ENCODE results near the gene MGAT4D. TPM values are rescaled to one million over a fixed set of nuclear protein-coding genes. Genes with fewer than 3 reads are reported as not detected.

MGAT4D gene
- total RNA-seq, 1 experiment from 2014 or later, result not detected

GRCh38 chr4:140483445-140483844 is 14.6 kb downstream of the MGAT4D start:
- no TSS peak for BruUV-seq (replicated peaks)
- no peaks in the 10 kb centered on the region for H3K36me3 Mint-ChIP-seq (ENCODE audit: insufficient read depth, unreplicated experiment)
- no peaks in the 10 kb centered on the region for H3K4me1 Mint-ChIP-seq (ENCODE audit: insufficient read depth, unreplicated experiment)
- peaks cover 15% of the 10 kb centered on the region for H3K9me3 Mint-ChIP-seq (ENCODE audit: unreplicated experiment)
- DNase-seq (ENCODE audit: unreplicated experiment), result no peak
- intact Hi-C loops (cut with micrococcal nuclease), result no loop called here
- H3K4me3 Mint-ChIP-seq (ENCODE audit: unreplicated experiment), result no peak overlapping the region
- H3K27ac Mint-ChIP-seq (ENCODE audit: low read depth, unreplicated experiment), result no peak overlapping the region
- no peak for TF ChIP-seq CTCF (IDR thresholded peaks at IDR 0.05; ENCODE audit: unreplicated experiment)
- ChIA-PET POLR2A (no interaction called here), CTCF (interaction anchor here (0.7 kb wide), 1 partner anchor 435 kb away, joined by 3 read pairs; no protein-coding TSS in a partner anchor)
- no peaks in the 10 kb centered on the region for H3K27me3 Mint-ChIP-seq (ENCODE audit: insufficient read depth, unreplicated experiment)

GRCh38 chr4:140472156-140472555 is 25.9 kb downstream of the MGAT4D start:
- no peaks in the 10 kb centered on the region for H3K36me3 Mint-ChIP-seq (ENCODE audit: insufficient read depth, unreplicated experiment)
- DNase-seq (ENCODE audit: unreplicated experiment), result no peak
- POLR2A ChIA-PET, result no interaction called here
- H3K4me1 Mint-ChIP-seq (ENCODE audit: insufficient read depth, unreplicated experiment), result no peaks in the 10 kb centered on the region
- no peak overlapping the region for H3K4me3 Mint-ChIP-seq (ENCODE audit: unreplicated experiment)
- CTCF ChIA-PET, result no interaction called here
- no TSS peak for BruUV-seq (replicated peaks)
- intact Hi-C loops (cut with micrococcal nuclease), result no loop called here
- no peak overlapping the region for H3K27ac Mint-ChIP-seq (ENCODE audit: low read depth, unreplicated experiment)
- no peaks in the 10 kb centered on the region for H3K27me3 Mint-ChIP-seq (ENCODE audit: insufficient read depth, unreplicated experiment)
- H3K9me3 Mint-ChIP-seq (ENCODE audit: unreplicated experiment), result peaks cover 7% of the 10 kb centered on the region
- TF ChIP-seq CTCF (IDR thresholded peaks at IDR 0.05; ENCODE audit: unreplicated experiment), result no peak

- Mint-ChIP-seq H3K4me1 (ENCODE audit: insufficient read depth, unreplicated experiment) (no peaks in the 10 kb centered on the region), H3K27ac (ENCODE audit: low read depth, unreplicated experiment) (no peak overlapping the region), H3K4me3 (ENCODE audit: unreplicated experiment) (no peak overlapping the region), H3K9me3 (ENCODE audit: unreplicated experiment) (peaks cover 7% of the 10 kb centered on the region), H3K27me3 (ENCODE audit: insufficient read depth, unreplicated experiment) (no peaks in the 10 kb centered on the region), H3K36me3 (ENCODE audit: insufficient read depth, unreplicated experiment) (no peaks in the 10 kb centered on the region)
- CTCF ChIA-PET, result no interaction called here
- BruUV-seq (replicated peaks), result no TSS peak
- POLR2A ChIA-PET, result no interaction called here
- TF ChIP-seq CTCF (IDR thresholded peaks at IDR 0.05; ENCODE audit: unreplicated experiment), result no peak
- intact Hi-C loops (cut with micrococcal nuclease), result no loop called here
- DNase-seq (ENCODE audit: unreplicated experiment), result no peak
These were observed 28.0 kb downstream of the MGAT4D start for GRCh38 chr4:140469791-140470733.

- DNase-seq (ENCODE audit: unreplicated experiment), result no peak
- TF ChIP-seq CTCF (IDR thresholded peaks at IDR 0.05; ENCODE audit: unreplicated experiment), result no peak
- Mint-ChIP-seq H3K36me3 (ENCODE audit: insufficient read depth, unreplicated experiment) (no peaks in the 10 kb centered on the region), H3K27me3 (ENCODE audit: insufficient read depth, unreplicated experiment) (no peaks in the 10 kb centered on the region), H3K4me3 (ENCODE audit: unreplicated experiment) (no peak overlapping the region), H3K9me3 (ENCODE audit: unreplicated experiment) (peaks cover 4% of the 10 kb centered on the region), H3K27ac (ENCODE audit: low read depth, unreplicated experiment) (no peak overlapping the region), H3K4me1 (ENCODE audit: insufficient read depth, unreplicated experiment) (no peaks in the 10 kb centered on the region)
- CTCF ChIA-PET, result no interaction called here
- POLR2A ChIA-PET, result interaction anchor here (0.7 kb wide), 1 partner anchor 16 kb away, joined by 4 read pairs; no protein-coding TSS in a partner anchor
- no TSS peak for BruUV-seq (replicated peaks)
- intact Hi-C loops (cut with micrococcal nuclease), result no loop called here
These were observed 31.9 kb downstream of the MGAT4D start for GRCh38 chr4:140466146-140466545.
